Right lobe of liver (tissue), 4 donors: ENCODE measurements around the gene PTPRN2.

Experiments
- CTCF ChIP-seq, 4 donors: fragments of 200-600 bp in 3 of 4; fragments of 450-650 bp in 1 of 4; IDR thresholded peaks; one replicate each; pipeline versions ENCODE4 v1.5.1 to v1.8.0; 2016 to 2022; ENCODE audit warnings: antibody characterized with exemption in 4 of 4, mild to moderate bottlenecking in 2 of 4
- POLR2A ChIP-seq: fragments of 450-650 bp; IDR thresholded peaks from one replicate; pipeline ENCODE4 v1.6.1; 2017; ENCODE audit warnings: antibody characterized with exemption, mild to moderate bottlenecking
- donor health status: DM: no; HTN: no; CAD: no.
- donor health status: DM: no; HTN: no; CAD: no.
- donor health status: DM: no; HTN: yes; CAD: no.

- TF ChIP-seq CTCF (IDR thresholded peaks at IDR 0.05) (no peak), POLR2A (no peak)
Measured at GRCh38 chr7:157604661-157605381, 982.8 kb downstream of the PTPRN2 start.
